Activated CD8-positive, alpha-beta memory T cell treated with anti-CD3 and anti-CD28 coated beads, Interleukin-2, amount 50 U/mL, for 1 hour (primary cell): ENCODE measurements around the gene STON2.
"Not testable (repeated sequence)": the region's sequence is repeated elsewhere in the genome, so short reads cannot be mapped to it uniquely, and the experiment has no call there.

ENCODE experiments used
- DNase-seq: peaks from one replicate; pipeline ENCODE4 v3.0.0-alpha.2; 2020; ENCODE audit errors: extremely low read depth

STON2 gene

GRCh38 chr14:81223788-81224187 lies 176.3 kb downstream of the STON2 start:
- not testable (repeated sequence) for DNase-seq

DNA sequence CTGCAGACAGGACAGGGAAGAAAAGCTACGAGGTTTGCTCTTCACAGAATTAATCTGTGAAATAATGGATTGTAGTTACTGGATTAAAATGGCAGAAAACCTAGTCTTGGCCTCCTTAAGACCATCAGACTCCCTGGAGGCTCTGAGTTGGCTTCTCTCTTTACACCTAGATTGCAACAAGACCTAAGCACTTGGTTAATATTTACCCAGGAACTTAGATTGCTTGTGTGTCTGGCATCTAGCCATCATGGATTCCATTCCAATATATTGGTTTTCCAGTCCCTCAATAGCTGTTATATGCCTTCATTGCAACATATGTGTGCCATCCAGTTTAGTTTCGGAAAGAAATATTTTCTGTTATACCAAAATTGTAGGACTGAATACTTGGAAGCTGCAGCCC lies 177.4 kb downstream of the STON2 start:
- DNase-seq = no peak

GRCh38 chr14:81222126-81222525 lies 178.0 kb downstream of the STON2 start:
- no peak for DNase-seq

GRCh38 chr14:81221579-81222102 lies 178.5 kb downstream of the STON2 start:
- no peak for DNase-seq

DNA sequence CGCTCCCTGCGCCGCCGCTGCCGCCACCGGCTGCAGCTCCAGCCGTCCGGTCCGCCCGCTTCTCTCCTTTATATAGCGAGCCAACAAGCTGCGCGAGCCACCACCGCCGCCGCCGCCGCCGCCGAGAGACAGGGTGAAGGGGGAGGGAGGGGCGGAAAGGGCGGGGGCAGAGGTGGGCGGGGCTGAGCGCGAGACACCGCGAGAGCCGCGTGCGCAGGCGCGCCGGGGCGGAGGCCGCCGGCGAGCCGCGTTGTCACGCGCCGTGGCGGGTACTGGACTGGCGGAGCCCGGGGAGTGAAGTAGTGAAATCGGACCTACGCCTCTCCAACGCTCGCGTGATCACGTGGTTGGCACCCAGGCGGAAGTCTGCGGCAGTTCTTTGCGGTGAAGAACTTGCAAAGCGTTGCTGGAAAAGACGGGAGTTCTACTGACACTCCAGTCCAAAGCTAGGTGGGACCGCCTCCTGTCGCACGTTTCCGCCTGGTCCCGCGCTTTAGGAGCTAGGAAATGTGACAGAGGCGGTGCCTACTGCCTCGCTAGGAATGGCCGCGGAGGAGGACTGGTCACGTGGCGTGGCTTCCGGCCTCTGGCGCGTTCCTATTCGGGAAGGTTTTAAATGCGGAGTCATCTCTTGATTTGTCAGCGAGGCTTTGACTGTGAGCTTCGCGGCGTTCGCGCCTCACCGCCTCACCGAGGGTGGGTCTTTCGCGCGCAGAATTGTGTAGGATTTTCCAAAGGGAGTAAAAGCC lies 179.1 kb downstream of the STON2 start, which contains the start of gene GTF2A1:
Gene GTF2A1, minus strand, starts transcription at position 130 of the 749 bp plus-strand sequence. CDS start 441 bp downstream, outside the sequence.
- peak; percentile 85 for DNase-seq

DNA sequence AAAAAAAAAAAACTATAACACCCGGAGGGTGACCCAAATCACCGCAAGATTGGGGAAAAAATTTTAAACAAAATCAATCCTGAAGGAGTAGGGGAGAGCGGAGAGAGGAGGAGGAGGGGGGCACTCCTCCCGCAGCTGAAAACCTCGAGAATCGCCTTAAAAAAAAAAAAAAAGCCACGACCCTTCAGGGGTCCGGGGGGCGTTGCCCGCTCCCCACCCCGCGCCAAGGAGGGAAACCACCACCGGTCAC lies 179.6 kb downstream of the STON2 start:
- no peak for DNase-seq

DNA sequence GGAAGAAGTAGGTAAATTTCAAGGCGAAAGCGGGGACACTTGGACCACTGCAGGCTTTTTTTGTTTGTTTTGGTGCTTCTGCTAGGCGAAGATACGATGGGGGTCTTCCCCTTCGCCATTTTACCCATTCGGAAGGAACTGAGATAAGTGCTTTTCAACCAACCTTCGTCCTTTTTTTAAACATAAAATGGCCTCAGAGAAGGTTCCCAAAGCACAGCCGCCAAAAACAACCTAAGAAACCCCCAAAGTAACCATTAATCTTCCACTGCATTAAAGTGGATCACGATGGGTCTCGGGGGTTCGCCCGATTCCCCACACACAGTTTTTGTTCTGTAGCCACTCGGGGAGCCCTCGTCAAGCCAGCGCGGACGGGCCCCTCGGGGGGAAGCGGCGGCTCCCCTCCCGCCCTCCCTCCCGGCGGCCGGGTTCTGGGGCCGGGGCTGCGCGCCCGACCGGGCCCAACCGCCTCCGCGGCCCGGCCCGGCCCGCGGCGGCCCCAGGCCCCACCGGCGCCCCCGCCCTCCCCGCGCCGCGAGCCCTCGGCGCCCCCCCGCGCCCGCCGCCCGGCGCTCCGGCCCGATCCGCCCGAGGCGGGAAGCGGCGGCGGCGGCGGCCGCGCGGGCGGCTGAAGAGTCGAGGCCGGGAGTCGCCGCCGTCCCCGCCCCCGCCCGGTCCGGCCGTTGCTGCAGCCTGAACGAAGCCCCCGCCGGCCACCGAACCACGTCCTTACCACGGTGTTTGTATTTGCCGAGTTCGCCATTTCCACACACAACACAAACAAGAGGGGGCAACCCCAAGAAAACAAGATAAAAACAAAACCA lies 180.2 kb downstream of the STON2 start:
- DNase-seq = no peak

- DNase-seq = peak; percentile 91
These were observed 180.8 kb downstream of the STON2 start for GRCh38 chr14:81219210-81219758.

- DNase-seq = no peak
These were observed 188.3 kb downstream of the STON2 start for GRCh38 chr14:81211844-81212243.
